HG03378 (cell line): ENCODE measurements around the gene TWIST2.

Experiments
- ATAC-seq: cut with Tn5 transposase; IDR thresholded peaks from one replicate; pipeline ENCODE4 v1.9.1; 2021; ENCODE audit warnings: mild to moderate bottlenecking, moderate library complexity; ENCODE audit not compliant: unreplicated experiment

The TWIST2 gene

DNA sequence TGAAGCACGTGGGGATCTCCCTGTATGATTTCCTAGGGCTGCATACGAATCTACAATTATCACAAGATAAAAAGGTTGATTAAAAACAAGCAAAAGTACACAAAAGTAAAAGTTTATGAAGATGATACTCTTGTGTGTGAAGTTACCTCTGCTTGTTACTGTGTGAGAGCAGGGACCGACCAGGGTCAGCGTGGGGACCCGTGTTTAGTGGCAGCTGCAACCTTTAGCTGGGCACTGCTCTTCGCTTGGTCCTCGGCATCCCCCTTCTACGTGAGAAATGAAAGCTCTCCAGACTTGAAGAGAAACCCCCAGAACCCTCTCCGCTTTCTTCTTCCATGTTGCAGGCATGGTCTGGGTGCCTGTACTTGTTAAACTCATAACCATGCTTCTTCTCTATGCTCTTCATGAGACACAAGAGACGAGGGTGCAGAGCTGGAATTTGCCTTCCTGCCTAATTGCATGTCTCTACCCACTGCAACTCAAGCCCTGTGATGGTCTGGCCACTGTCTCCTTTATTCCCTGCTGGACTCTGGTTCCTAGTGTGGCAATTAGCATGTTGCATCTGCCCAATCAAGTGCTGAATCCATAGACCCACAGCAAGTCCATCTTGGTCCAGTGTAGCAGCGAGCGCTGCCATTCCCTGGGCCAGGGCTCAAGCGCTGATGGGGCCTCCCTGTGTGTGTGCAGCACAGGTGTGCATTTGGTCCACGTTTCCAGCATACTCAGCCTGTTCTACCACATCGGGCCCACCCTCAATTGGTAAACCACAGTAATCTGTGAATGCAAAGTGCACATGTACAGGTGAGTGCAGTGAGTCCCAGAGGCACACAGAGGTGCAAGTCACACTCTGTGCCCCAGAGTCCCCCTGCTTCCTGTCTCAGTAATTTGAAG is 88.5 kb downstream of the TWIST2 start:
- ATAC-seq = no peak

DNA sequence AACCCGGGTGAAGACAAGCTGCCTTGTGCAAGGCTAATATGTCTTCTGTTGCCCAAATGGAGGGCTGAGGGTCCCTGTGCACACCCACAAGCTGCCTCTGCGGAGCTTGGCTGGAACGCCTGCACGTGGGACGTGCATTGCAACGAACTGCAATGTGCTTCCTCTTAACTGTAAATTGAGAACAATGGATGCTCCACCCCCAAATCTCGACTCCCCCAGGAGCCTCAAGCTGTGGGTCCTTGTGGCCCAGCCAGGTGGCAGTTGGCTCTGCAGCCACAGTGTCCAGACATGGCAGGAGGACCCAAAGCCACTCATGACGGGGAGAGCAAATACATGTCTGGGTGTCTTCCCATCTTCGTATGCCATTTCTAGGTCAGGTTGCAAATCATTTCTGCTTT is 90.1 kb downstream of the TWIST2 start:
- ATAC-seq = no peak

GRCh38 chr2:238938401-238939055 is 90.6 kb downstream of the TWIST2 start:
- no peak for ATAC-seq

DNA sequence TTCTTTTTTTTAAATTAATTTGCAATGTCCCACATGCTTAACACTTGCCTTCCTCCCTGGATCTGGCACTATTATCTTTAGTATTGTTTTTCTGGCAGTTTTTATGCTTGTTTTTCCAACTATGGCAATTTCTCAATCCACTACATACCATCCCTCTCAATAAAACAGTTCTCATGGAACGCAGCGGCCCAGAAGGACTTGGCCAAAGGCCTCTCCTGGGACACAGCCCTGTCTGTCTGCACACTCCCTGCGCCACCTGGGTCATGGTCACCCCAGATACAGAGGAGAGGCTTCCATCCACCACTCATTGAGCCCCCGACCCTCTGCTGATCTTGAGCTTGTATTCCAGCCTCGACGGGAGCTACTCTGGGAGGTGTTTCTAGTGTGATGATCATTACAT is 91.2 kb downstream of the TWIST2 start:
- no peak for ATAC-seq

DNA sequence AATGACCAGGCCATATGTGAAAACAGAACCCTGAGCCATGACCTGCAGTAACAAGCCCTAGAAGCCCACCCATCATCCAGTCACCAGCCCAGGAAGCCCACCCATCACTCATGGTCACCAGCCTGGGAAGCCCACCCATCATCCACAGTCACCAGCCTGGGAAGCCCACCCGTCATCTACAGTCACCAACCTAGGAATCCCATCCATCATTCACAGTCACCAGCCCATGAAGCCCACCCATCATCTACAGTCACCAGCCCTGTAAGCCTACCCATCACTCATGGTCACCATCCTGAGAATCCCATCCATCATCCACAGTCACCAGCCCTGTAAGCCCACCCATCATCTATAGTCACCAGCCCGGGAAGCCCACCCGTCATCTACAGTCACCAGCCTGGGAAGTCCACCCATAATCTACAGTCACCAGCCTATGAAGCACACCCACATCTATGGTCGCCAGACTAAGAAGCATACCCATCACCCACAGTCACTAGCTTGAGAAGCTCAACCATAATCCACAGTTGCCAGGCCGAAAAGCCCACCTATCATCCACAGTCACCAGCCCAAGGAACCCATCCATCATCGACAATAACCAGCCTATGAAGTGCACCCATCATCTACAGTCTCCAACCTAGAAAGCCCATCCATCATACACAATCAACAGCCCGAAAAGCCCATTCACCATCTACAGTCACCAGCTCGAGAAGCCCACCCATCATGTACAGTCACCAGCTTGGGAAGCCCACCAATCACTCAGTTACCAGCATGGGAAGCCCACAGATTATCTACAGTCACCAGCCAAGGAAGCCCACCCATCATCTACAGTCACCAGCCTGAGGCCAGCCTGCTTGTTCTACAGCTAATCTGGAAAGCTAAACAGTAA is 91.9 kb downstream of the TWIST2 start:
- ATAC-seq = no peak

DNA sequence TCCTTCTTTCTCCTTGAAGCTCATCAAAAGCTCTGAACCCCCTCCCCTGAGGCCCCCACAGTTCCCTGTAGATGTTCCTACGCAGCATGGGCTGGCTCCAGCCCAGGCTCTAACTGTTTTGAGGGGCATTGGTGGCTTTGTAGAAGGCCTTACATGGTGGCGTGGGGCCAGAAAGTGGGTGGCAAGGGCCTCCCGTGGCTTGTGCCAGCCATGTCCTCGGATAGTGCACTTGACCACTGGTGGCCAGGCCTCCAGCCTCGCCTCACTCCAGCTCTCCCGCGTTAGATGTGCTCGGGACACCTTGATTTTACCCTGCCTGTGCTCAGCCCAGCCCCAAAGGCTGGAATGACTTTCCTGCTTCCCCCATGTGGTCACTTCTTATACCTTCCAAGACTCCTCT is 92.9 kb downstream of the TWIST2 start:
- no peak for ATAC-seq

- ATAC-seq = no peak
These were observed 93.4 kb downstream of the TWIST2 start for GRCh38 chr2:238941262-238941792.

GRCh38 chr2:238942080-238942725 is 94.3 kb downstream of the TWIST2 start:
- ATAC-seq = no peak

GRCh38 chr2:238942726-238943300 is 94.9 kb downstream of the TWIST2 start:
- ATAC-seq = no peak

GRCh38 chr2:238943338-238944067 is 95.6 kb downstream of the TWIST2 start:
- no peak for ATAC-seq

- ATAC-seq = no peak
These were observed 97.7 kb downstream of the TWIST2 start for GRCh38 chr2:238945433-238946150.

- ATAC-seq = no peak
These were observed 98.7 kb downstream of the TWIST2 start for GRCh38 chr2:238946318-238947242.

DNA sequence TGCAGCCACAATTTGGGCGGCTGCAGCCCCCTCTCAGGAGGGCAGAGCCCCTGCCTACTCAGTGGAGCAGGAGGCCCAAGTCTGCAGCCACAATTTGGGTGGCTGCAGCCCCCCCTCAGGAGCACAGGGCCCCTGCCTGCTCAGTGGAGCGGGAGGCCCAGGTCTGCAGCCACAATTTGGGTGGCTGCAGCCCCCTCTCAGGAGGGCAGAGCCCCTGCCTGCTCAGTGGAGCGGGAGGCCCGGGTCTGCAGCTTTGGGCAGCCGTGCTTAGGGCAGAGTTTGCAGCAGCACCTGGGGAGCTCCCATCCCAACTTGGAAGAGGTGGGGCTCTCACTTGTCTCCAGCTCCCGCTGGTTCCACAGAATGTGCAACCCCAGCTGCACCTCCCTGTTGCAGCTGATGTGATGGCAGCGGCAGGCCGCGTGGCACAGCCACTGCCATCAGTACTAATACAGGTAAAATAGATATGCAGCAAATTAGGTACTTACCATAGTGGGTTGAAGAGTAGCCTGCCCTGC is 99.4 kb downstream of the TWIST2 start:
- no peak for ATAC-seq

GRCh38 chr2:238947920-238948710 is 100.2 kb downstream of the TWIST2 start:
- ATAC-seq = no peak

DNA sequence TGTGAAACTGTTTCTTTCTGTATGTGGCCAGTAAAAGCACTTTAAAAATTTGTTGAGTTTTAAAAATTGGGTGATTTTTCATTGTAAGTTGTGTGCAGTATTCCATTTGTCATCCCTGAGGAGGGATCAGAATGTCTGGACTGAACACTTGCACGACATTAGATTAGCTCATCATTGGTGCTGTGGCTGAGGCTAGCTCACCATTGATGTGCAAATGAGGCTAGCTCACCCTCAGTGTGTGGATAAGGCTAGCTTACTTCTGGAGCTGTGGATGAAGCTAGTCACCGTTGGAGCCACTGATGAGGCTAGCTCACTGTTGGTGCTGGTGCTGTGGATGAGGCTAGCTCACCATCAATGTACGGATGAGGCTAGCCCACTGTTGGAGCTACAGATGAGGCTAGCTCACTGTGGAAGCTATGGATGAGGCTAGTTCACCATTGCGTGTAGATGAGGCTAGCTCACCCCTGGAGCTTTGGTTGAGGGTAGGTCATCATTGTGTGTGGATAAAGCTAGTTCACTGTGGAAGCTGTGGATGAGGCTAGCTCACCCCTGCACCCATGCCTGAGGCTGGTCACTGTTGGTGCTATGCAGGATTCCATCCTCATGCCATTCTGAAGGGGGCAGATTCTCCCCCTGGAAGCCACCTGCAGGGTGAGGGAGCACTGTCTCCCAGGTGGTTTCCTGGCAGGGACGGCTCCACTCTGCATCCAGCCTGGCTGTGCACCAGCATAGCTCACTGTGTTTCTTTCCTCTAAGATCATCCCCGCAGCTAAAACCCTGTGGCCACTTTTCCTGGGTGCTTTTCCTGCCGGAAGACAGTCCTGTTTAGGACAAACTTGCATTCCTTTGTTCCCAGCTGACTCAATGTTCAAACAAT is 101.1 kb downstream of the TWIST2 start:
- no peak for ATAC-seq
